ENCODE data around the gene DNAJC30. TPM values are rescaled to one million over a fixed set of nuclear protein-coding genes. Genes with fewer than 3 reads are reported as not detected.

Gene DNAJC30
- total and polyA plus RNA-seq, 4 donors: 2.1 to 8.7 (median 4.8) TPM

- Histone ChIP-seq H3K27me3 (ENCODE audit: control insufficient read depth in 4 of 4, insufficient read depth in 4 of 4, low read length in 3 of 4) (no peaks in the 10 kb centered on the region), H3K36me3 (ENCODE audit: control insufficient read depth in 4 of 4, insufficient read depth in 3 of 4, low read depth in 1 of 4, low read length in 3 of 4) (peaks cover 0 to 9% (median under 1%) of the 10 kb centered on the region in 4 donors), H3K27ac (ENCODE audit: low read depth in 1 of 2, low read length in 2 of 2) (no peak overlapping the region), H3K9ac (ENCODE audit: low read depth in 1 of 2, low read length in 2 of 2) (no peak overlapping the region), H3K4me3 (ENCODE audit: low read depth in 1 of 3, low read length in 3 of 3) (no peak overlapping the region), H3K4me1 (ENCODE audit: control insufficient read depth in 4 of 4, insufficient read depth in 4 of 4, low read length in 3 of 4) (no peaks in the 10 kb centered on the region), H3K9me3 (ENCODE audit: control insufficient read depth in 4 of 4, low read length in 3 of 4) (no peaks in the 10 kb centered on the region)
- TF ChIP-seq ATF3 (IDR thresholded peaks at IDR 0.05): no peak
- no peak for TF ChIP-seq REST (IDR thresholded peaks at IDR 0.05)
- TF ChIP-seq MAX (IDR thresholded peaks at IDR 0.05): no peak
- TF ChIP-seq FOXA2 (IDR thresholded peaks at IDR 0.05): no peak
- no peak for TF ChIP-seq YY1 (IDR thresholded peaks at IDR 0.05)
- TF ChIP-seq JUND (IDR thresholded peaks at IDR 0.05): no peak
- TF ChIP-seq RAD21 (IDR thresholded peaks at IDR 0.05): no peak
- TF ChIP-seq GABPA (IDR thresholded peaks at IDR 0.05 in 1 of 2, conservative IDR thresholded peaks at IDR 0.05 in 1 of 2): no peak
- TF ChIP-seq HNF4A (conservative IDR thresholded peaks at IDR 0.05): no peak
- no peak for TF ChIP-seq RXRA (IDR thresholded peaks at IDR 0.05)
- TF ChIP-seq FOXA1 (IDR thresholded peaks at IDR 0.05): no peak
- no peak for TF ChIP-seq HNF4G (IDR thresholded peaks at IDR 0.05)
- DNase-seq (ENCODE audit: low spot score): peak; percentile 83
- 47% methylated on average over 45 of the region's 45 CpGs for WGBS
These were observed 20.7 kb upstream of the DNAJC30 start for GRCh38 chr7:73703757-73704639.

GRCh38 chr7:73703225-73703624 lies 20.0 kb upstream of the DNAJC30 start:
- H3K27me3 ChIP-seq (ENCODE audit: control insufficient read depth in 4 of 4, insufficient read depth in 4 of 4, low read length in 3 of 4): no peaks in the 10 kb centered on the region
- WGBS: 86% methylated on average over 13 of the region's 13 CpGs
- H3K36me3 ChIP-seq (ENCODE audit: control insufficient read depth in 4 of 4, insufficient read depth in 3 of 4, low read depth in 1 of 4, low read length in 3 of 4): peaks cover 0 to 17% (median 3%) of the 10 kb centered on the region in 4 donors
- no peak for TF ChIP-seq HNF4G (IDR thresholded peaks at IDR 0.05)
- no peak overlapping the region for H3K27ac ChIP-seq (ENCODE audit: low read depth in 1 of 2, low read length in 2 of 2)
- DNase-seq (ENCODE audit: low spot score): no peak
- no peak overlapping the region for H3K9ac ChIP-seq (ENCODE audit: low read depth in 1 of 2, low read length in 2 of 2)
- no peaks in the 10 kb centered on the region for H3K4me1 ChIP-seq (ENCODE audit: control insufficient read depth in 4 of 4, insufficient read depth in 4 of 4, low read length in 3 of 4)
- H3K4me3 ChIP-seq (ENCODE audit: low read depth in 1 of 3, low read length in 3 of 3): no peak overlapping the region
- no peaks in the 10 kb centered on the region for H3K9me3 ChIP-seq (ENCODE audit: control insufficient read depth in 4 of 4, low read length in 3 of 4)

GRCh38 chr7:73702665-73703064 lies 19.4 kb upstream of the DNAJC30 start:
- WGBS: 95% methylated on average over 18 of the region's 18 CpGs
- Histone ChIP-seq H3K4me1 (ENCODE audit: control insufficient read depth in 4 of 4, insufficient read depth in 4 of 4, low read length in 3 of 4) (no peaks in the 10 kb centered on the region), H3K27ac (ENCODE audit: low read depth in 1 of 2, low read length in 2 of 2) (no peak overlapping the region), H3K9ac (ENCODE audit: low read depth in 1 of 2, low read length in 2 of 2) (no peak overlapping the region), H3K4me3 (ENCODE audit: low read depth in 1 of 3, low read length in 3 of 3) (no peak overlapping the region), H3K27me3 (ENCODE audit: control insufficient read depth in 4 of 4, insufficient read depth in 4 of 4, low read length in 3 of 4) (no peaks in the 10 kb centered on the region), H3K9me3 (ENCODE audit: control insufficient read depth in 4 of 4, low read length in 3 of 4) (no peaks in the 10 kb centered on the region), H3K36me3 (ENCODE audit: control insufficient read depth in 4 of 4, insufficient read depth in 3 of 4, low read depth in 1 of 4, low read length in 3 of 4) (peaks cover under 1 to 22% (median 4%) of the 10 kb centered on the region in 4 donors)
- no peak for DNase-seq (ENCODE audit: low spot score)
- no peak for TF ChIP-seq EGR1 (IDR thresholded peaks at IDR 0.05; ENCODE audit: low read depth in 2 of 2)
- no peak for TF ChIP-seq MAX (IDR thresholded peaks at IDR 0.05)
- no peak for TF ChIP-seq CTCF (IDR thresholded peaks at IDR 0.05; ENCODE audit: low read depth, low read length, missing input control)
- no peak for TF ChIP-seq SP1 (IDR thresholded peaks at IDR 0.05)
- no peak for TF ChIP-seq HNF4A (conservative IDR thresholded peaks at IDR 0.05)
- TF ChIP-seq JUND (IDR thresholded peaks at IDR 0.05): no peak
- no peak for TF ChIP-seq FOXA1 (IDR thresholded peaks at IDR 0.05)
- no peak for TF ChIP-seq NR2F2 (IDR thresholded peaks at IDR 0.05)
- TF ChIP-seq TAF1 (conservative IDR thresholded peaks at IDR 0.05): no peak
- TF ChIP-seq ATF3 (IDR thresholded peaks at IDR 0.05): no peak

Data from liver (tissue), 9 donors.